ENCODE measurements around the gene GINS2. TPM values are rescaled to one million over a fixed set of nuclear protein-coding genes. Genes with fewer than 3 reads are reported as not detected.
A peak's percentile ranks its signal among the peaks of the same experiment; 100 is the strongest.

The GINS2 gene
- total and polyA plus RNA-seq, 2 experiments from 2014 or later = 8.9 to 26.5 TPM

DNA sequence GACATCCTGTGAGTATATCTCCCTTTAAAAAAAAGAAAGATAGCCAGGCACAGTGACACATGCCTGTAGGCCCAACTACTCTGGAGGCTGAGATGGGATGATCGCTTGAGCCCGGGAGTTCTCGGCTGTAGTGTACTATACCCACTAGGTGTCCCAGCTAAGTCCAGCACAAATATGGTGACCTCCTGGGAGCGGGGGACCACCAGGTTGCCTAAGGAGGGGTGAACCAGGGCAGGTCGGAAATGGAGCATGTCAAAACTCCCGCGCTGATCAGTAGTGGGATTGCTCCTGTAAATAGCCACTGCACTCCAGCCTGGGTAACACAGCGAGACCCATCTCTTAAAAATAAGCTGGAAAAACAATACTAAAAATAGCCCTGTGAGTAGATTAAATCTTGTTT is 29.4 kb downstream of the GINS2 start:
- Histone ChIP-seq H3K9me3 (ENCODE audit: low read depth) (no peaks in the 10 kb centered on the region), H3K4me1 (ENCODE audit: low read depth) (peaks cover 15% of the 10 kb centered on the region), H3K36me3 (peaks cover 68% of the 10 kb centered on the region)

DNA sequence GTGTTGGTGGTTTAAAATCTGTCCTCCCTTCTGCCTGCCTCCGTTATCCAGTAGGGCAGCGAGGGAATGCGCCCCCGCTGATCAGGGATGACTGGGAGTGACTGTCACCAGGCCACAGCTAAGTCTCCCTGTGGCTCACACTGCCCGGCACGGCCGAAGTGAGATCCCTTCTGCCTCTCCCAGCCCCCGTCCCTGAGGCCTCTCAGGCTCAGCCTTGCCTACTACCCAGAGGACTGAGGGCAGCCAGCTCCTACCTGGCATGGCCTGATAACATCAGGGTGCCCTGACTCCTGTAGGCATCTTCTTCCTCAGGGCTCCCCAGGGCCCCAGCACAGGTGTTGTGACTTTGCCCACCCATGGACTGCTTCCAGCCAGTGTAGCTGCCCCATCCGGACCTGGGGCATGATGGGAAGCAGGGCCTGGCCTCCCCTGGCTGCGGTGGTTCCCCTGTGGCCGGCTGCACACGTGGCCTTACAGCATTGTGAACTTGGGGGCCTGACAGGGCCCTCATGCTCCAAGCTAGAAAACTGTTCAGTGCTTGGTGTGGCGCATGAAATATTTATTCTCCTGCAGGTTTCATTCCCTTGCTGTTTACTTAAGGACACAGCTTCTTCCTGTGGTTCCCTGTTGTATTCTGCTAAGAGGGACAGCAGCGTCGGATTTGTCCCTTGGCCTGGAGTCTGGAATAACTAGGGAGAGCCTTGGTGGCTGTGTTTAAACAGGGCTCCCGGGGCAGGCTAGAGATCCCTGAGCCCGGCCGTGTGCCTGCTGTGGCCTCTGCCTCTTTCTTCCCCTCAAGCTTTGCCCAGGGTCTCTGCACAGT is 30.0 kb downstream of the GINS2 start:
- peaks cover 64% of the 10 kb centered on the region for H3K36me3 ChIP-seq
- no peak for DNase-seq (ENCODE audit: low read depth in 1 of 2, low spot score in 1 of 2)

More for the DNA sequence above, 29.4 kb downstream of the GINS2 start:
- TF ChIP-seq, protein P1, sequence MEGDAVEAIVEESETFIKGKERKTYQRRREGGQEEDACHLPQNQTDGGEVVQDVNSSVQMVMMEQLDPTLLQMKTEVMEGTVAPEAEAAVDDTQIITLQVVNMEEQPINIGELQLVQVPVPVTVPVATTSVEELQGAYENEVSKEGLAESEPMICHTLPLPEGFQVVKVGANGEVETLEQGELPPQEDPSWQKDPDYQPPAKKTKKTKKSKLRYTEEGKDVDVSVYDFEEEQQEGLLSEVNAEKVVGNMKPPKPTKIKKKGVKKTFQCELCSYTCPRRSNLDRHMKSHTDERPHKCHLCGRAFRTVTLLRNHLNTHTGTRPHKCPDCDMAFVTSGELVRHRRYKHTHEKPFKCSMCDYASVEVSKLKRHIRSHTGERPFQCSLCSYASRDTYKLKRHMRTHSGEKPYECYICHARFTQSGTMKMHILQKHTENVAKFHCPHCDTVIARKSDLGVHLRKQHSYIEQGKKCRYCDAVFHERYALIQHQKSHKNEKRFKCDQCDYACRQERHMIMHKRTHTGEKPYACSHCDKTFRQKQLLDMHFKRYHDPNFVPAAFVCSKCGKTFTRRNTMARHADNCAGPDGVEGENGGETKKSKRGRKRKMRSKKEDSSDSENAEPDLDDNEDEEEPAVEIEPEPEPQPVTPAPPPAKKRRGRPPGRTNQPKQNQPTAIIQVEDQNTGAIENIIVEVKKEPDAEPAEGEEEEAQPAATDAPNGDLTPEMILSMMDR (IDR thresholded peaks at IDR 0.05; ENCODE audit: low read depth, low read length) = no peak
- Histone ChIP-seq H3K27me3 (no peaks in the 10 kb centered on the region), H3K4me3 (no peak overlapping the region), H3K27ac (peak overlapping the region; percentile 86)
- DNase-seq (ENCODE audit: low read depth in 1 of 2, low spot score in 1 of 2) = no peak

DNA sequence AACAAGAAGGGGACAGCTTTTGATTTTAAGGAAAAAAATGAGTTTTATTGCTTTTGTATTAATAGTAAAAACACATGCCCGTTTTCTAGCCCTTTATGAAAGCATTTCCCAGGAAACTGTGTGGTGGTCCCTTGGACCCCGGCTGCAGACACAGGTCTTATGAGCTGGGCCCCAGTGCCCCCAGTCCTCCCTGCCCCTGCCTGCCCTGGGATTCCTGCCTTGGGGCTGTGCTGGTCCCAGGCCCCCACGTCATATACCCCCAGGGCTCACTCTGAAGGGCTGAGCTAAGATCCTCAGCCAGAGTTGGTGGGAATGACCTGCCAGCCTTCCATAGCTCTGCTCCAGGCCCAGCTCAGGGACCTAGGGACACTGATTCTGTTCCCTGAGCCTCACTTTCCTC is 30.8 kb downstream of the GINS2 start:
- Histone ChIP-seq H3K9me3 (ENCODE audit: low read depth) (no peaks in the 10 kb centered on the region), H3K27ac (peak overlapping the region; percentile 86), H3K36me3 (peaks cover 60% of the 10 kb centered on the region), H3K4me1 (ENCODE audit: low read depth) (peaks cover 15% of the 10 kb centered on the region), H3K4me3 (no peak overlapping the region), H3K27me3 (no peaks in the 10 kb centered on the region)
- TF ChIP-seq, protein P1 (IDR thresholded peaks at IDR 0.05; ENCODE audit: low read depth, low read length) = no peak
- no peak for DNase-seq (ENCODE audit: low read depth in 1 of 2, low spot score in 1 of 2)

More for the DNA sequence above, 30.0 kb downstream of the GINS2 start:
- peak overlapping the region; percentile 86 for H3K27ac ChIP-seq
- TF ChIP-seq, protein P1 (IDR thresholded peaks at IDR 0.05; ENCODE audit: low read depth, low read length) = no peak
- H3K4me3 ChIP-seq = no peak overlapping the region
- no peaks in the 10 kb centered on the region for H3K27me3 ChIP-seq
- H3K9me3 ChIP-seq (ENCODE audit: low read depth) = no peaks in the 10 kb centered on the region
- peaks cover 15% of the 10 kb centered on the region for H3K4me1 ChIP-seq (ENCODE audit: low read depth)

DNA sequence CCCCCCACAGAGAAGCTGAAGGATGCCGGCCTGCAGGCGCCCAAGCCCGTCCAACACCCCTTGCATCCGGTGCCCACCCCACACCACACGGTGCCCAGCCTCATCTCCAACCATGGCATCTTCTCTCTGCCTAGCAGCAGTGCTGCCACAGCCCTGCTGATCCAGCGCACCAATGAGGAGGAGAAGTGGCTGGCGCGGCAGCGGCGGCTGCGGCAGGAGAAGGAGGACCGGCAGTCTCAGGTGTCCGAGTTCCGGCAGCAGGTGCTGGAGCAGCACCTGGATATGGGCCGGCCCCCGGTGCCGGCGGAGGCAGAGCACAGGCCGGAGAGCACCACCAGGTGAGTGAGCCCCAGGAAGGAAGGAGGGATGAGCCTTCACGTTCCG is 31.5 kb downstream of the GINS2 start:
- TF ChIP-seq, protein P1 (IDR thresholded peaks at IDR 0.05; ENCODE audit: low read depth, low read length) = no peak

DNA sequence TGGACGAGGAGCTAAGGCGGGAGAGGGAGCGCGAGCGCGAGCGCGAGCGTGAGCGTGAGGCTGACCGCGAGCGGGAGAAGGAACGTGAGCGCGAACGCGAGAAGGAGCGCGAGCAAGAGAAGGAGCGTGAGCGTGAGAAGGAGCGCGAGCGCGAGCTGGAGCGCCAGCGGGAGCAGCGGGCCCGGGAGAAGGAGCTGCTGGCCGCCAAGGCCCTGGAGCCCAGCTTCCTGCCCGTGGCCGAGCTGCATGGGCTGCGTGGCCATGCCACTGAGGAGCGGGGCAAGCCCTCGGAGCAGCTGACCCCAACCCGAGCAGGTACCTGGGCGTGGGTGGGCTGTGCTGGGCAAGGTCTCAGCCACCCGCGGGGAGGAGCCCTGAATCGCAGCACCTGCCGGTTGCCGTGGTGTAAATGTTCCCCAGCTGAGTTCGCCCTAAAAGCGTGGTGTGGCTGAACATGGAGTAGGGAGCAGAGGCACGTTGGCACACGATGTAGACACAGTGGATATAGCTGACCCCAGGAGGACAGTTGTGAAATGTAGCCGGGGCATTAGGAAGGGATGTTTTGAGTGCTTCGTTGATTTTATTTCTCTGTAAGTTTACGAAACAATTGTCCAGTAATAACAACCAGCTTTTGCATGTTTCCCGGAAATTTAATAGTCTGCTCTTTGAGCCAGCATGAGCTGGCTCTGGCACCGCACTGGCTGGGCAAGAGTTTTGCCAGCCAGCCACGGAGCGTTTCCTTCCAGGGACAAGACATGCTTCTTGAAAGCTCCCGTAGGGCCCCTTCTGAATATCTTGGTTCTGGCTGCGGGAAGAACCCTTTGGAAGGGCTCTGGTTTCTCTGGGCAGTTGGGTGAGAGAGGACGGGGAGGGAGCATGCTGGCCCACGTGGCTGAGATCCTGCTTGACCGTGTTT is 32.1 kb downstream of the GINS2 start:
- Histone ChIP-seq H3K4me1 (ENCODE audit: low read depth) (peaks cover 15% of the 10 kb centered on the region), H3K36me3 (peaks cover 54% of the 10 kb centered on the region), H3K27me3 (no peaks in the 10 kb centered on the region), H3K4me3 (no peak overlapping the region), H3K9me3 (ENCODE audit: low read depth) (no peaks in the 10 kb centered on the region), H3K27ac (no peak overlapping the region)
- no peak for DNase-seq (ENCODE audit: low read depth in 1 of 2, low spot score in 1 of 2)
- TF ChIP-seq, protein P1 (IDR thresholded peaks at IDR 0.05; ENCODE audit: low read depth, low read length) = no peak

More for the DNA sequence above, 31.5 kb downstream of the GINS2 start:
- H3K4me1 ChIP-seq (ENCODE audit: low read depth) = peaks cover 15% of the 10 kb centered on the region
- no peaks in the 10 kb centered on the region for H3K27me3 ChIP-seq
- peak overlapping the region; percentile 57 for H3K27ac ChIP-seq
- DNase-seq (ENCODE audit: low read depth in 1 of 2, low spot score in 1 of 2) = no peak
- no peaks in the 10 kb centered on the region for H3K9me3 ChIP-seq (ENCODE audit: low read depth)
- H3K36me3 ChIP-seq = peaks cover 59% of the 10 kb centered on the region
- no peak overlapping the region for H3K4me3 ChIP-seq

Measured in cardiac muscle cell (in vitro differentiated cells and primary cell).